ENCODE data around the gene MED20. TPM values are rescaled to one million over a fixed set of nuclear protein-coding genes. Genes with fewer than 3 reads are reported as not detected.

The MED20 gene
- polyA plus RNA-seq, 1 of the 3 experiments (the other 2 are of a cell fraction): 25.1 TPM

DNA sequence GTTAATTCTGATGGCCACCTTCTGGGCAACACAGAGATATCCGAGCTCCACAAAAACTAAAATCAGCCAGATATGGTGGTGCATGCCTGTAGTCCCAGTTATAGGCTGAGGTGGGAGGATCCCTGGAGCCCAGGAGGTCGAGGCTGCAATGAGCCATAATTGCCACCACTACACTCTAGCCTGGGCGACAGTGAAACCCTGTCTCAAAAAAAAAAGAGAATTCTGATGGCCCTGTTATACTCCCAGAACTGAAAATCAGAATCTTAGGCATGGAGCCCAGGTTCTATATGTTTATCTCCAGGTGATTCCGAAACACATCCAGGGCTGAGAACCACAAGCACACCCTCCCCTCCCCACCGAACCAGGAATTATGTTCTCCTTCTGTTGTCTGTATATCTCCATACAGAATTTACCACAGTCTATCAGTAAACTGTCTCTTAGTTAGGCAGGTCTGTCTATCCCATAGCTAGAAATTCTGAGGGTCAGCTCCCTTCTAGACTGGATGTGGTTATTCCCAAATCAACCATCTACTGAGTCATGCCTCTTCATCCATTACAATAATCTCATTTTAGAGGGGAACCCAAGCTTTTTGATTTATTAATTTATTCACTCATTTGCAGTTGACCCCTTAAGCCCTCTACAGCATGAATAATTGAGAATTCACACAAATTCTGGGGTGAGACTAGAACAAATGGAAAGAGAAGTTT lies 45.4 kb upstream of the MED20 start:
- DNase-seq: no peak
- H3K79me2 ChIP-seq (ENCODE audit: insufficient read depth): no peaks in the 10 kb centered on the region
- TF ChIP-seq, protein P1, sequence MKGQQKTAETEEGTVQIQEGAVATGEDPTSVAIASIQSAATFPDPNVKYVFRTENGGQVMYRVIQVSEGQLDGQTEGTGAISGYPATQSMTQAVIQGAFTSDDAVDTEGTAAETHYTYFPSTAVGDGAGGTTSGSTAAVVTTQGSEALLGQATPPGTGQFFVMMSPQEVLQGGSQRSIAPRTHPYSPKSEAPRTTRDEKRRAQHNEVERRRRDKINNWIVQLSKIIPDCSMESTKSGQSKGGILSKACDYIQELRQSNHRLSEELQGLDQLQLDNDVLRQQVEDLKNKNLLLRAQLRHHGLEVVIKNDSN (IDR thresholded peaks at IDR 0.05; ENCODE audit: borderline replicate concordance, low read depth): no peak
- TF ChIP-seq MAX (IDR thresholded peaks at IDR 0.05; ENCODE audit: low read depth) (no peak), MEF2A (IDR thresholded peaks at IDR 0.05; ENCODE audit: borderline replicate concordance, low read depth) (no peak), GABPA (IDR thresholded peaks at IDR 0.05; ENCODE audit: low read depth) (no peak), FOSL2 (IDR thresholded peaks at IDR 0.05; ENCODE audit: borderline replicate concordance, low read depth) (no peak), SMC3 (IDR thresholded peaks at IDR 0.05; ENCODE audit: low read depth, low read length) (no peak), RXRA (IDR thresholded peaks at IDR 0.05; ENCODE audit: borderline replicate concordance, low read depth) (no peak), RCOR1 (IDR thresholded peaks at IDR 0.05; ENCODE audit: low read length) (no peak), PBX3 (IDR thresholded peaks at IDR 0.05) (no peak), JUND (IDR thresholded peaks at IDR 0.05) (no peak), RFX5 (IDR thresholded peaks at IDR 0.05; ENCODE audit: low read length) (no peak), EZH2phosphoT487 (IDR thresholded peaks at IDR 0.05; ENCODE audit: borderline replicate concordance, low read depth) (no peak), MXI1 (IDR thresholded peaks at IDR 0.05; ENCODE audit: low read depth, low read length) (no peak), FOXJ3 (CRISPR knock-in tag; IDR thresholded peaks at IDR 0.05) (no peak), FOXM1 (IDR thresholded peaks at IDR 0.05; ENCODE audit: low read depth) (no peak), POLR2AphosphoS5 (IDR thresholded peaks at IDR 0.05; ENCODE audit: low read depth, low read length) (no peak), TEAD4 (IDR thresholded peaks at IDR 0.05; ENCODE audit: borderline replicate concordance, insufficient read depth) (no peak), GATA2 (CRISPR knock-in tag; IDR thresholded peaks at IDR 0.05) (no peak), ELF1 (IDR thresholded peaks at IDR 0.05) (no peak), REST (IDR thresholded peaks at IDR 0.05; ENCODE audit: low read depth, low read length) (no peak)
- peaks cover 3% of the 10 kb centered on the region for H3F3A ChIP-seq (replicated peaks; ENCODE audit: insufficient read depth)
- H3K27ac ChIP-seq (ENCODE audit: low read depth in 2 of 2, low read length in 1 of 2): no peak overlapping the region
- H3K4me3 ChIP-seq (ENCODE audit: low read depth in 2 of 2, low read length in 1 of 2): no peak overlapping the region
- no peaks in the 10 kb centered on the region for H3K27me3 ChIP-seq (ENCODE audit: insufficient read depth)
- CTCF ChIA-PET: interaction anchor here (0.7 to 0.9 kb wide), 2 partner anchors 10 to 78 kb away, joined by 3 read pairs; no protein-coding TSS in a partner anchor
- H3K4me1 ChIP-seq (ENCODE audit: control insufficient read depth in 1 of 2, insufficient read depth in 2 of 2, low read depth in 1 of 2, low read length in 1 of 2): peaks cover 0 to 9% of the 10 kb centered on the region in 2 experiments; a peak in 1 of 4 replicates
- H3K4me2 ChIP-seq: no peak overlapping the region
- POLR2A ChIA-PET: no interaction called here
- no peaks in the 10 kb centered on the region for H3K36me3 ChIP-seq (replicated peaks in 1 of 2; ENCODE audit: control insufficient read depth in 1 of 2, insufficient read depth in 2 of 2, low read length in 1 of 2)
- H2AFZ ChIP-seq (ENCODE audit: low read depth): no peak overlapping the region
- no peaks in the 10 kb centered on the region for H4K20me1 ChIP-seq (ENCODE audit: insufficient read depth)
- H3K9me2 ChIP-seq: no peaks in the 10 kb centered on the region
- H3K9me3 ChIP-seq: no peaks in the 10 kb centered on the region
- no peak overlapping the region for H3K9ac ChIP-seq
- 96% methylated on average over 4 of the region's 5 CpGs for WGBS (ENCODE audit: low lambda C conversion rate)

Measured in SK-N-SH (cell line).